Smooth muscle cell (in vitro differentiated cells): ENCODE measurements around the gene RPRD1B. TPM values are rescaled to one million over a fixed set of nuclear protein-coding genes. Genes with fewer than 3 reads are reported as not detected.
A peak's percentile ranks its signal among the peaks of the same experiment; 100 is the strongest.

ENCODE experiments used
- DNase-seq: peaks from one replicate; lab custom pipeline; 2025; ENCODE audit not compliant: unreplicated experiment; lab: John Stamatoyannopoulos, UW
- H2AFZ ChIP-seq: fragments of 200-600 bp; sonication (generic); 2 replicates; pipeline ENCODE4 v1.6.0; 2016; ENCODE audit warnings: antibody characterized with exemption, low read depth, mild to moderate bottlenecking
- H3F3A ChIP-seq: fragments of 200-600 bp; sonication (generic); 2 replicates; pipeline ENCODE4 v1.6.0; 2017; ENCODE audit warnings: antibody characterized with exemption, low read depth
- H3K27ac ChIP-seq: fragments of 200-600 bp; sonication (generic); 2 replicates; pipeline ENCODE4 v1.5.1; 2016; ENCODE audit warnings: low read depth, mild to moderate bottlenecking
- H3K27me3 ChIP-seq: fragments of 200-600 bp; sonication (generic); 2 replicates; pipeline ENCODE4 v1.6.1; 2016; ENCODE audit warnings: low read depth, mild to moderate bottlenecking
- H3K36me3 ChIP-seq: fragments of 200-600 bp; sonication (generic); 2 replicates; pipeline ENCODE4 v1.5.1; 2016; ENCODE audit warnings: low read depth
- H3K4me1 ChIP-seq: fragments of 200-600 bp; sonication (generic); 2 replicates; pipeline ENCODE4 v1.5.1; 2016; ENCODE audit warnings: low read depth
- H3K4me2 ChIP-seq: fragments of 200-600 bp; sonication (generic); 2 replicates; pipeline ENCODE4 v1.6.0; 2016; ENCODE audit warnings: mild to moderate bottlenecking
- H3K4me3 ChIP-seq: fragments of 200-600 bp; sonication (generic); 2 replicates; pipeline ENCODE4 v1.5.1; 2016; ENCODE audit warnings: mild to moderate bottlenecking
- H3K79me2 ChIP-seq: fragments of 200-600 bp; sonication (generic); 2 replicates; pipeline ENCODE4 v1.6.0; 2016; ENCODE audit warnings: low read depth, mild to moderate bottlenecking
- H3K9ac ChIP-seq: fragments of 200-600 bp; sonication (generic); 2 replicates; pipeline ENCODE4 v1.6.0; 2016; ENCODE audit warnings: low read depth
- H3K9me3 ChIP-seq: fragments of 200-600 bp; sonication (generic); replicated peaks from 2 replicates; pipeline ENCODE4 v1.5.1; 2016; ENCODE audit warnings: low read depth
- H4K20me1 ChIP-seq: fragments of 200-600 bp; sonication (generic); 2 replicates; pipeline ENCODE4 v1.6.0; 2016; ENCODE audit warnings: low read depth
- CTCF ChIP-seq: fragments of 200-600 bp; sonication (generic); IDR thresholded peaks from 2 replicates; pipeline ENCODE4 v1.5.1; 2017; ENCODE audit warnings: borderline replicate concordance, mild to moderate bottlenecking, antibody characterized with exemption; ENCODE audit not compliant: insufficient read depth, poor library complexity, severe bottlenecking
- WGBS: methylation state at CpG from one replicate; pipeline ENCODE4 v1.1.7; 2016; ENCODE audit warnings: low lambda C conversion rate; 5-methylcytosine and 5-hydroxymethylcytosine counted together
- polyA plus RNA-seq: library from polyadenylated mRNA; unstranded; fragments of >200 nt; fragmentation: Nextera tagmentation; extraction: Ambion mirVana; gene quantifications from 2 replicates; pipeline ENCODE4 v1.2.1, GENCODE V29; 2016
- total RNA-seq: library from RNA; depleted of rRNA; stranded (reverse); fragments of >200 nt; gene quantifications from 2 replicates; pipeline ENCODE4 v1.2.3, GENCODE V29; 2014

RPRD1B gene
- total and polyA plus RNA-seq, 2 experiments from 2014 or later, result 13.5 to 59.1 TPM

GRCh38 chr20:38092260-38092857 lies 58.8 kb downstream of the RPRD1B start:
- H3K4me2 ChIP-seq, result no peak overlapping the region

DNA sequence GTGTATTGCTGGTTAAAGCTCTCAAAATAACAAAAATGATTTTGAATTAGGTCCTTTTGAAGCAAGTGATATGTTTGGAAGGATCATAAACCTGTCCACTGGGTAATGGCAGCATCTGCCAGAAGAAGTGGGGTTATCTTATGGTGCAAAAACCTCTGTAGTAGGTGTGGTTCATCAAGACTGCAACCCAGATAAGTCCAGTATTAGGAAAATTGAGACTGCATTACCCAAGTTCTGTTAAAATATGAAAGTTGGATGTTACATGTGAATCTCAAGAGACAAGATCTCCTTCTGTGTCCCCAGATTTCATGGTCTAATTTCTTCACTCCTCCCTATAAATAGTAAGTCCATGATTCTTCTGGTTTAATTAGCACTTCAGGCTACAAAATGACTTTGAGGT lies 59.4 kb downstream of the RPRD1B start:
- H3K9ac ChIP-seq, result no peak overlapping the region
- H2AFZ ChIP-seq, result no peak overlapping the region
- TF ChIP-seq CTCF, result no peak
- H3K27ac ChIP-seq, result no peak overlapping the region
- H3K27me3 ChIP-seq, result no peaks in the 10 kb centered on the region
- H3K4me3 ChIP-seq, result no peak overlapping the region
- H3K36me3 ChIP-seq, result no peaks in the 10 kb centered on the region
- H3K79me2 ChIP-seq, result no peaks in the 10 kb centered on the region
- DNase-seq, result no peak
- no peaks in the 10 kb centered on the region for H3F3A ChIP-seq
- H3K4me2 ChIP-seq, result no peak overlapping the region
- H3K4me1 ChIP-seq, result no peaks in the 10 kb centered on the region
- no peaks in the 10 kb centered on the region for H4K20me1 ChIP-seq
- no peaks in the 10 kb centered on the region for H3K9me3 ChIP-seq

More at GRCh38 chr20:38092260-38092857, 58.8 kb downstream of the RPRD1B start:
- Histone ChIP-seq H3K79me2 (no peaks in the 10 kb centered on the region), H3F3A (no peaks in the 10 kb centered on the region), H3K4me1 (no peaks in the 10 kb centered on the region), H2AFZ (no peak overlapping the region), H3K4me3 (no peak overlapping the region), H3K36me3 (no peaks in the 10 kb centered on the region), H3K9ac (no peak overlapping the region), H4K20me1 (no peaks in the 10 kb centered on the region), H3K27ac (peak overlapping the region; percentile 25), H3K9me3 (no peaks in the 10 kb centered on the region), H3K27me3 (no peaks in the 10 kb centered on the region)
- WGBS, result 87% methylated on average over 12 of the region's 12 CpGs
- TF ChIP-seq CTCF, result no peak
- no peak for DNase-seq

DNA sequence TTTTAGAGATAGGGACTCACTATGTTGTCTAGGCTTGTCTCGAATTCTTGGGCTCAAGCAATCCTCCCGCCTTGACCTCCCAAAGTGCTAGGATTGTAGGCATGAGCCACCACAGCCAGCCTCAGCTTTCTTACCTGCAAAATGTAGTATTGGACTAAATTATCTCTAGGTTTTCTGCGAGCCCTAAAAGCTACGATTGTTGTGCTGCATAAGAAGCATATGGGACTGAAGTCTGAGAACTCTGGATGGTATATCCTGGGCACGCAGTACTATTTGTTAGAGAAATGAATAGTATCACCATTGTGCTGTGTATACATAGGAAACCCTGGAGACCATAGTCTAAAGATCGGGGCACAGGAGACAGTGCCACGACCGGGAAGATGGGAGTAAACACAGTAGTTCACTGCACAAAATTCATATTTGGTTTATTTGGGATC lies 60.1 kb downstream of the RPRD1B start:
- Histone ChIP-seq H3K4me1 (no peaks in the 10 kb centered on the region), H3K36me3 (no peaks in the 10 kb centered on the region), H2AFZ (no peak overlapping the region), H3K4me2 (no peak overlapping the region), H3K79me2 (no peaks in the 10 kb centered on the region), H3K9ac (no peak overlapping the region), H3K27ac (no peak overlapping the region), H3K9me3 (no peaks in the 10 kb centered on the region), H3K27me3 (no peaks in the 10 kb centered on the region), H3K4me3 (no peak overlapping the region), H4K20me1 (no peaks in the 10 kb centered on the region), H3F3A (no peaks in the 10 kb centered on the region)
- no peak for TF ChIP-seq CTCF
- WGBS, result 96% methylated on average over 8 of the region's 8 CpGs
- DNase-seq, result no peak

DNA sequence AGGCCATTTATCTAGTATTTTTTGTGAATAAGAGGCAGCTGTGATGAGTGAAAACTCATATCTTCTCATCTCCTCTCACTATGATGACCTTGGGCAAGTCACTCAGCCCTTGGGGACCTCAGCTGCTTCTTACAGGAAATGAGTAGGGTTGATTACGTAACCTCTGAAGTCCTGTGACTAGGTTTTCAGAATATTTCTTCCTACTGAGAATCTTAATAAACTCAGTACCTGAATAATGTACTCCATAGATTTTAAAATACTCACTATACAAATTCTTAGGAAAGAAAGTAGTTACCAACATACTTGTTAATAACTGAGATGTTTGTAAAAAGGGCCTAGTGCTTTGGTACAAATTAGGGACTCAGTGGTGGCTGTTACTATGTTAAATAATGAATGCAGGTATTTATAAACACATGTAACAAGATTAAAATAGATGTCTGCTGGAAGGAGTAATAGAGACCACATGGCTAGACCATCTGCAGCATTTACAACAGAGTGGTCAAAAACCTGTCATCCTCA lies 60.9 kb downstream of the RPRD1B start:
- Histone ChIP-seq H3K9ac (no peak overlapping the region), H3K4me1 (no peaks in the 10 kb centered on the region), H3K9me3 (no peaks in the 10 kb centered on the region), H3K4me2 (peak overlapping the region; percentile 8), H4K20me1 (no peaks in the 10 kb centered on the region), H3F3A (no peaks in the 10 kb centered on the region), H3K4me3 (no peak overlapping the region), H3K27ac (peak overlapping the region; percentile 39), H3K27me3 (no peaks in the 10 kb centered on the region), H3K79me2 (no peaks in the 10 kb centered on the region), H2AFZ (no peak overlapping the region), H3K36me3 (no peaks in the 10 kb centered on the region)
- 61% methylated on average over 1 of the region's 1 CpG for WGBS
- no peak for DNase-seq
- TF ChIP-seq CTCF, result no peak
